Mesenchymal stem cell (in vitro differentiated cells and primary cell): ENCODE results near the gene TBXA2R.

Experiments used
- DNase-seq: peaks from one replicate; pipeline ENCODE4 v3.0.0-alpha.2; 2013
- H2AFZ ChIP-seq: one replicate; pipeline ENCODE4 v1.6.1; 2013; ENCODE audit warnings: low read depth, mild to moderate bottlenecking, control low read depth, inconsistent platforms, low read length, moderate library complexity
- H2AK5ac ChIP-seq: 2 replicates; pipeline ENCODE4 v1.6.1; 2013; ENCODE audit warnings: low read length, moderate library complexity, mild to moderate bottlenecking, inconsistent platforms; ENCODE audit not compliant: severe bottlenecking
- H2BK120ac ChIP-seq: one replicate; pipeline ENCODE4 v1.6.1; 2013; ENCODE audit warnings: low read depth, mild to moderate bottlenecking, inconsistent platforms, low read length, moderate library complexity
- H2BK12ac ChIP-seq, 2 experiments: one replicate each; pipeline ENCODE4 v1.6.1; 2013; ENCODE audit warnings: inconsistent platforms in 2 of 2, low read length in 2 of 2, mild to moderate bottlenecking in 2 of 2, moderate library complexity in 2 of 2, control low read depth in 1 of 2
- H2BK15ac ChIP-seq: one replicate; pipeline ENCODE4 v1.6.1; 2013; ENCODE audit warnings: mild to moderate bottlenecking, low read depth, inconsistent platforms; ENCODE audit not compliant: poor library complexity, severe bottlenecking
- H2BK5ac ChIP-seq: 2 replicates; pipeline ENCODE4 v1.6.1; 2013; ENCODE audit warnings: low read depth, mild to moderate bottlenecking, low read length, control low read depth, inconsistent platforms; ENCODE audit not compliant: poor library complexity, severe bottlenecking
- H3K14ac ChIP-seq, 2 experiments: one replicate each; pipeline ENCODE4 v1.6.1; 2013; ENCODE audit warnings: inconsistent platforms in 2 of 2, low read length in 2 of 2, control low read depth in 1 of 2, mild to moderate bottlenecking in 1 of 2, moderate library complexity in 1 of 2
- H3K18ac ChIP-seq, 2 experiments: one replicate each; pipeline ENCODE4 v1.6.1; 2013; ENCODE audit warnings: inconsistent platforms in 2 of 2, low read length in 2 of 2, control low read depth in 1 of 2, low read depth in 1 of 2, mild to moderate bottlenecking in 1 of 2
- H3K23ac ChIP-seq, 2 experiments: one replicate each; pipeline ENCODE4 v1.6.1; 2013; ENCODE audit warnings: inconsistent platforms in 2 of 2, low read length in 2 of 2, mild to moderate bottlenecking in 2 of 2, moderate library complexity in 2 of 2, control low read depth in 1 of 2
- H3K27ac ChIP-seq: 2 replicates; pipeline ENCODE4 v1.5.1; 2013; ENCODE audit warnings: mild to moderate bottlenecking, moderate library complexity, low read length, control low read depth, inconsistent platforms; ENCODE audit not compliant: poor library complexity, severe bottlenecking
- H3K27me3 ChIP-seq, 2 experiments: 2 replicates each; pipeline versions ENCODE4 v1.6.1 to v1.7.0; 2013; ENCODE audit warnings: low read length in 2 of 2, mild to moderate bottlenecking in 2 of 2, moderate library complexity in 2 of 2, control low read depth in 1 of 2, inconsistent platforms in 1 of 2; ENCODE audit not compliant: control insufficient read depth in 1 of 2, insufficient read depth in 1 of 2
- H3K36me3 ChIP-seq, 2 experiments: 2 replicates each; pipeline versions ENCODE4 v1.6.1 to v1.7.0; 2013; ENCODE audit warnings: low read length in 2 of 2, control low read depth in 1 of 2, inconsistent platforms in 1 of 2, low read depth in 1 of 2, mild to moderate bottlenecking in 1 of 2; ENCODE audit not compliant: insufficient read depth in 2 of 2, control insufficient read depth in 1 of 2
- H3K4ac ChIP-seq, 2 experiments: one replicate each; pipeline ENCODE4 v1.6.1; 2013; ENCODE audit warnings: inconsistent platforms in 2 of 2, low read length in 2 of 2, mild to moderate bottlenecking in 2 of 2, moderate library complexity in 2 of 2, control low read depth in 1 of 2, low read depth in 1 of 2
- H3K4me1 ChIP-seq: 2 replicates; pipeline ENCODE4 v1.6.1; 2013; ENCODE audit warnings: low read depth, low read length, control low read depth; ENCODE audit not compliant: control insufficient read depth, insufficient read depth
- H3K4me2 ChIP-seq: 2 replicates; pipeline ENCODE4 v1.6.1; 2013; ENCODE audit warnings: low read length, mild to moderate bottlenecking, inconsistent platforms; ENCODE audit not compliant: poor library complexity, severe bottlenecking
- H3K4me3 ChIP-seq, 2 experiments: 2 replicates each; pipeline versions ENCODE4 v1.5.1 to v1.7.0; 2013; ENCODE audit warnings: low read length in 2 of 2, mild to moderate bottlenecking in 2 of 2, control low read depth in 1 of 2, low read depth in 1 of 2; ENCODE audit not compliant: insufficient read depth in 1 of 2
- H3K79me1 ChIP-seq: replicated peaks from 2 replicates; pipeline ENCODE4 v1.6.1; 2013; ENCODE audit warnings: mild to moderate bottlenecking, control low read depth, low read length, inconsistent platforms; ENCODE audit not compliant: poor library complexity, severe bottlenecking
- H3K9ac ChIP-seq: 2 replicates; pipeline ENCODE4 v1.7.0; 2013; ENCODE audit warnings: mild to moderate bottlenecking, low read length, moderate library complexity
- H3K9me3 ChIP-seq: 2 replicates; pipeline ENCODE4 v1.7.0; 2013; ENCODE audit warnings: mild to moderate bottlenecking, low read length; ENCODE audit not compliant: control insufficient read depth
- H4K8ac ChIP-seq: one replicate; pipeline ENCODE4 v1.6.1; 2013; ENCODE audit warnings: inconsistent platforms, mild to moderate bottlenecking, low read length, moderate library complexity
- H4K91ac ChIP-seq: one replicate; pipeline ENCODE4 v1.6.1; 2013; ENCODE audit warnings: mild to moderate bottlenecking, low read length, inconsistent platforms
- WGBS: methylation state at CpG from one replicate; pipeline ENCODE4 v1.1.7; 2013; ENCODE audit warnings: mixed read lengths; 5-methylcytosine and 5-hydroxymethylcytosine counted together

TBXA2R gene

GRCh38 chr19:3601021-3601420 is 5.7 kb downstream of the TBXA2R start:
- no peak overlapping the region for H3K4ac ChIP-seq
- H4K8ac ChIP-seq, result no peak overlapping the region
- no peak overlapping the region for H2BK15ac ChIP-seq
- no peak overlapping the region for H3K9ac ChIP-seq
- no peak overlapping the region for H3K4me2 ChIP-seq
- H3K4me3 ChIP-seq, result no peak overlapping the region
- H3K79me1 ChIP-seq, result peaks cover 31% of the 10 kb centered on the region
- H3K23ac ChIP-seq, result no peak overlapping the region
- no peak overlapping the region for H2AK5ac ChIP-seq
- no peak overlapping the region for H4K91ac ChIP-seq
- no peak overlapping the region for H2BK5ac ChIP-seq
- no peak for DNase-seq
- H3K27ac ChIP-seq, result no peak overlapping the region
- H2AFZ ChIP-seq, result no peak overlapping the region
- H3K36me3 ChIP-seq, result peaks cover 3 to 21% of the 10 kb centered on the region in 2 experiments
- peaks cover 22% of the 10 kb centered on the region for H3K4me1 ChIP-seq
- 97% methylated on average over 8 of the region's 12 CpGs for WGBS
- no peak overlapping the region for H2BK12ac ChIP-seq
- no peaks in the 10 kb centered on the region for H3K9me3 ChIP-seq
- H3K18ac ChIP-seq, result no peak overlapping the region
- H3K27me3 ChIP-seq, result no peaks in the 10 kb centered on the region
- H2BK120ac ChIP-seq, result no peak overlapping the region
- no peak overlapping the region for H3K14ac ChIP-seq

GRCh38 chr19:3599776-3600187 is 6.9 kb downstream of the TBXA2R start:
- Histone ChIP-seq H3K23ac (no peak overlapping the region), H4K8ac (no peak overlapping the region), H3K14ac (no peak overlapping the region), H3K4me2 (no peak overlapping the region), H2BK120ac (no peak overlapping the region), H3K27ac (no peak overlapping the region), H3K79me1 (peaks cover 22% of the 10 kb centered on the region), H3K27me3 (no peaks in the 10 kb centered on the region), H3K4me3 (no peak overlapping the region), H4K91ac (no peak overlapping the region), H2AK5ac (no peak overlapping the region), H2BK12ac (no peak overlapping the region), H3K9me3 (no peaks in the 10 kb centered on the region), H2BK15ac (no peak overlapping the region), H3K18ac (no peak overlapping the region), H2AFZ (no peak overlapping the region), H3K9ac (no peak overlapping the region), H3K4me1 (peaks cover 13% of the 10 kb centered on the region), H2BK5ac (no peak overlapping the region), H3K4ac (no peak overlapping the region), H3K36me3 (peaks cover 3 to 27% of the 10 kb centered on the region in 2 experiments)
- no peak for DNase-seq
- WGBS, result 93% methylated on average over 28 of the region's 28 CpGs

GRCh38 chr19:3595521-3596061 is 11.1 kb downstream of the TBXA2R start:
- Histone ChIP-seq H3K9me3 (no peaks in the 10 kb centered on the region), H2BK120ac (no peak overlapping the region), H2AFZ (no peak overlapping the region), H3K27ac (no peak overlapping the region), H3K4me2 (no peak overlapping the region), H4K8ac (no peak overlapping the region), H2BK5ac (no peak overlapping the region), H3K9ac (no peak overlapping the region), H3K79me1 (peaks cover 5% of the 10 kb centered on the region), H3K27me3 (peaks cover 0 to 16% of the 10 kb centered on the region in 2 experiments), H3K23ac (no peak overlapping the region), H2AK5ac (no peak overlapping the region), H3K36me3 (peaks cover 3 to 20% of the 10 kb centered on the region in 2 experiments), H2BK12ac (no peak overlapping the region), H3K4ac (no peak overlapping the region), H3K14ac (no peak overlapping the region), H2BK15ac (no peak overlapping the region), H3K4me1 (no peaks in the 10 kb centered on the region), H3K18ac (no peak overlapping the region), H4K91ac (no peak overlapping the region), H3K4me3 (no peak overlapping the region)
- WGBS, result 85% methylated on average over 34 of the region's 34 CpGs
- no peak for DNase-seq

- no peak overlapping the region for H3K27ac ChIP-seq
- no peak for DNase-seq
- H3K14ac ChIP-seq, result no peak overlapping the region
- no peak overlapping the region for H3K18ac ChIP-seq
- no peaks in the 10 kb centered on the region for H3K9me3 ChIP-seq
- peaks cover 0 to 16% of the 10 kb centered on the region in 2 experiments for H3K27me3 ChIP-seq
- no peak overlapping the region for H2BK5ac ChIP-seq
- WGBS, result 56% methylated on average over 11 of the region's 11 CpGs
- H2BK15ac ChIP-seq, result no peak overlapping the region
- no peak overlapping the region for H2AK5ac ChIP-seq
- H3K4me2 ChIP-seq, result peak overlapping the region; percentile 11
- H2BK12ac ChIP-seq, result no peak overlapping the region
- H4K8ac ChIP-seq, result peak overlapping the region; percentile 54
- peak overlapping the region; percentile 7 for H4K91ac ChIP-seq
- no peak overlapping the region for H3K4me3 ChIP-seq
- H3K9ac ChIP-seq, result no peak overlapping the region
- peaks cover 0 to 9% of the 10 kb centered on the region in 2 experiments for H3K36me3 ChIP-seq
- H2AFZ ChIP-seq, result no peak overlapping the region
- no peak overlapping the region for H2BK120ac ChIP-seq
- peak overlapping the region in 1 of 2 experiments; percentile 34 for H3K23ac ChIP-seq
- no peak overlapping the region for H3K4ac ChIP-seq
- no peaks in the 10 kb centered on the region for H3K4me1 ChIP-seq
- H3K79me1 ChIP-seq, result no peaks in the 10 kb centered on the region
These were observed 13.5 kb downstream of the TBXA2R start for GRCh38 chr19:3593156-3593555.
